ENCODE data around the gene DST. TPM values are rescaled to one million over a fixed set of nuclear protein-coding genes. Genes with fewer than 3 reads are reported as not detected.

Gene DST
- total RNA-seq, 2 donors from 2014 or later, result 101 to 113 TPM

- TF ChIP-seq, protein P1, sequence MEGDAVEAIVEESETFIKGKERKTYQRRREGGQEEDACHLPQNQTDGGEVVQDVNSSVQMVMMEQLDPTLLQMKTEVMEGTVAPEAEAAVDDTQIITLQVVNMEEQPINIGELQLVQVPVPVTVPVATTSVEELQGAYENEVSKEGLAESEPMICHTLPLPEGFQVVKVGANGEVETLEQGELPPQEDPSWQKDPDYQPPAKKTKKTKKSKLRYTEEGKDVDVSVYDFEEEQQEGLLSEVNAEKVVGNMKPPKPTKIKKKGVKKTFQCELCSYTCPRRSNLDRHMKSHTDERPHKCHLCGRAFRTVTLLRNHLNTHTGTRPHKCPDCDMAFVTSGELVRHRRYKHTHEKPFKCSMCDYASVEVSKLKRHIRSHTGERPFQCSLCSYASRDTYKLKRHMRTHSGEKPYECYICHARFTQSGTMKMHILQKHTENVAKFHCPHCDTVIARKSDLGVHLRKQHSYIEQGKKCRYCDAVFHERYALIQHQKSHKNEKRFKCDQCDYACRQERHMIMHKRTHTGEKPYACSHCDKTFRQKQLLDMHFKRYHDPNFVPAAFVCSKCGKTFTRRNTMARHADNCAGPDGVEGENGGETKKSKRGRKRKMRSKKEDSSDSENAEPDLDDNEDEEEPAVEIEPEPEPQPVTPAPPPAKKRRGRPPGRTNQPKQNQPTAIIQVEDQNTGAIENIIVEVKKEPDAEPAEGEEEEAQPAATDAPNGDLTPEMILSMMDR (conservative IDR thresholded peaks at IDR 0.05), result no peak
- Histone ChIP-seq H3K27me3 (ENCODE audit: control insufficient read depth, insufficient read depth, low read length, poor library complexity, severe bottlenecking) (no peaks in the 10 kb centered on the region), H3K36me3 (ENCODE audit: control insufficient read depth, insufficient read depth, low read length) (peaks cover 67% of the 10 kb centered on the region), H3K9ac (ENCODE audit: extremely low read depth, low read length, poor library complexity, severe bottlenecking) (no peak overlapping the region), H3K4me3 (ENCODE audit: low read length) (no peak overlapping the region), H3K27ac (ENCODE audit: low read depth, low read length) (no peak overlapping the region), H3K9me3 (ENCODE audit: control insufficient read depth, low read length) (no peaks in the 10 kb centered on the region), H3K4me1 (ENCODE audit: control insufficient read depth, insufficient read depth, low read length) (no peaks in the 10 kb centered on the region)
- no peaks in the 10 kb centered on the region for H3K27me3 Mint-ChIP-seq (ENCODE audit: insufficient read depth)
- H3K4me3 Mint-ChIP-seq, result no peak overlapping the region
- H3K9me3 Mint-ChIP-seq, result no peaks in the 10 kb centered on the region
- no peak overlapping the region for H3K27ac Mint-ChIP-seq
- WGBS, 2 experiments (ENCODE audit: insufficient coverage in 1 of 2, insufficient read length in 1 of 2), result 92 to 100% methylated on average over 2 to 5 of the region's 5 CpGs
- peaks cover 38% of the 10 kb centered on the region for H3K36me3 Mint-ChIP-seq (ENCODE audit: low read depth)
- DNase-seq, result no peak
- no peaks in the 10 kb centered on the region for H3K4me1 Mint-ChIP-seq
Measured at GRCh38 chr6:56458324-56458884, 184.3 kb downstream of the DST start.

DNA sequence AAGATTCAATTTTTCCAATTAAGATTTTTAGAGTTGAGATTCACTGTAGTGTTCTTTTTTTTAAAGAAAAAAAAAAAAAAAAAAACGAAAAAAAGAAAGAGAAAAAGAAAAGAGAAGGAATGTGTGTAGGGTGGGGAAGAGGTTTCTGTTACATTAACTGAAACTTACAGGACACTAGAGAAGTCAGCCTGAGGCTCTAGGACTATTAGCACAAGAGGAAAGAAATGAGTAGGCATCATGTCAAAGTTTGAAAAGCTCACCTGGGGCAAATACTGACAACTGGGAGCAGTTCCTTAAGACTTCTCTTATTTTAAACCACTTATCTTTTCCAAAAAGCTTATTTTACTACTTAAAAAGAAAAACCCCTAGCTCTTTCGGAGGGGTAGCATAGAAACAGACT is 185.9 kb downstream of the DST start:
- no peak overlapping the region for H3K9ac ChIP-seq (ENCODE audit: extremely low read depth, low read length, poor library complexity, severe bottlenecking)
- Mint-ChIP-seq H3K36me3 (ENCODE audit: low read depth) (peaks cover 28% of the 10 kb centered on the region), H3K9me3 (no peaks in the 10 kb centered on the region), H3K4me3 (no peak overlapping the region), H3K4me1 (no peaks in the 10 kb centered on the region), H3K27me3 (ENCODE audit: insufficient read depth) (no peaks in the 10 kb centered on the region), H3K27ac (no peak overlapping the region)
- H3K36me3 ChIP-seq (ENCODE audit: control insufficient read depth, insufficient read depth, low read length), result peaks cover 53% of the 10 kb centered on the region
- H3K9me3 ChIP-seq (ENCODE audit: control insufficient read depth, low read length), result no peaks in the 10 kb centered on the region
- WGBS, 2 experiments (ENCODE audit: insufficient coverage in 1 of 2, insufficient read length in 1 of 2), result 87% methylated on average over 2 of the region's 2 CpGs; no CpG with 5 or more reads in 1 of the 2 experiments
- TF ChIP-seq, protein P1 (conservative IDR thresholded peaks at IDR 0.05), result no peak
- DNase-seq, result no peak
- no peaks in the 10 kb centered on the region for H3K4me1 ChIP-seq (ENCODE audit: control insufficient read depth, insufficient read depth, low read length)
- no peak overlapping the region for H3K27ac ChIP-seq (ENCODE audit: low read depth, low read length)
- no peak overlapping the region for H3K4me3 ChIP-seq (ENCODE audit: low read length)
- H3K27me3 ChIP-seq (ENCODE audit: control insufficient read depth, insufficient read depth, low read length, poor library complexity, severe bottlenecking), result no peaks in the 10 kb centered on the region

DNA sequence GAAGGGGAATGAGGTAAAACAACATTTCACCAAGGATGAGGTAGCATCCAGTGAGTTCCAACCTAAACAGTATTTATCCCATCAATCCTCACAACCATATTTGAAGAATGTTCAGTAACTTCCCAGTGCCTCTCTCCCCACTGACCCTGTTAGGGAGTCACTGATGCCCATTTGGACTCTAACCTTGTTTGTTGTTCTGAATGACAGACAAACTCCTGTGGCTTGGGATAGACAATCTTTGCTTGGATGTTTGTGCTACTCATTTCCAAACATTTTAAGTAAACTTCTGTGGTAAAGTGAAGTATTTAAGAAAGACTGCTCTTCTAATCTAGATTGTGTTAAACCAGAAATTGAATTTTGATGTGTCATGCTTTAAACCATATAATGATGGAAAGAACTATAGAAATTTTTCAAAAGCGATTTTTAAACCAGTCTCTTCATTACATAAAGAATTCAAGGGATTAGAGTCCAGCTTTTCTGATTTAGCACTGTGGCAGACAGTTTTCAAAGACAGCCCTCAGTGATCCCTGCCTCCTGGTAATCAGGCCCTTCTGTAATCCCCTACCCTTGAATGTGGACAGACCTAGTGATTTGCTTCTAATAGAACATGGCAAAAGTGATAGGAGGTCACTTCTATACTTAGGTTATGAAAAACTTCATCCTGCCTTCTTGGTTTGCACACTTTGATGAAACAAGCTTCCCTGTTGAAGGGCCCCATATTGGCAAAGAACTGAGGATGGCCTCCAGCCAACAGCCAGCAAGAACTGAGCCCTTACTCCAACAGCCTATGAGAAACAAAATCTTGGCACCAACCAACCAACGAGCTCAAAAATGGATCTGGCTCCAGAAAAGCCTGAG is 191.6 kb downstream of the DST start:
- no peaks in the 10 kb centered on the region for H3K9me3 ChIP-seq (ENCODE audit: control insufficient read depth, low read length)
- H3K4me1 Mint-ChIP-seq, result no peaks in the 10 kb centered on the region
- TF ChIP-seq, protein P1 (conservative IDR thresholded peaks at IDR 0.05), result no peak
- H3K36me3 ChIP-seq (ENCODE audit: control insufficient read depth, insufficient read depth, low read length), result peaks cover 3% of the 10 kb centered on the region
- 88 to 100% methylated on average over 1 to 2 of the region's 2 CpGs for WGBS, 2 experiments (ENCODE audit: insufficient coverage in 1 of 2, insufficient read length in 1 of 2)
- no peak overlapping the region for H3K4me3 Mint-ChIP-seq
- H3K27ac ChIP-seq (ENCODE audit: low read depth, low read length), result no peak overlapping the region
- no peak for DNase-seq
- no peak overlapping the region for H3K27ac Mint-ChIP-seq
- no peaks in the 10 kb centered on the region for H3K27me3 ChIP-seq (ENCODE audit: control insufficient read depth, insufficient read depth, low read length, poor library complexity, severe bottlenecking)
- peaks cover 4% of the 10 kb centered on the region for H3K36me3 Mint-ChIP-seq (ENCODE audit: low read depth)
- no peaks in the 10 kb centered on the region for H3K27me3 Mint-ChIP-seq (ENCODE audit: insufficient read depth)
- H3K4me3 ChIP-seq (ENCODE audit: low read length), result no peak overlapping the region
- no peak overlapping the region for H3K9ac ChIP-seq (ENCODE audit: extremely low read depth, low read length, poor library complexity, severe bottlenecking)
- H3K4me1 ChIP-seq (ENCODE audit: control insufficient read depth, insufficient read depth, low read length), result no peaks in the 10 kb centered on the region
- H3K9me3 Mint-ChIP-seq, result no peaks in the 10 kb centered on the region

Measured in endodermal cell (in vitro differentiated cells).